HG03439 (cell line): Measurements from ENCODE around the gene LSR.

Experiments
- ATAC-seq: cut with Tn5 transposase; IDR thresholded peaks from one replicate; pipeline ENCODE4 v1.9.1; 2021; ENCODE audit warnings: mild to moderate bottlenecking, moderate library complexity; ENCODE audit not compliant: unreplicated experiment

LSR gene

DNA sequence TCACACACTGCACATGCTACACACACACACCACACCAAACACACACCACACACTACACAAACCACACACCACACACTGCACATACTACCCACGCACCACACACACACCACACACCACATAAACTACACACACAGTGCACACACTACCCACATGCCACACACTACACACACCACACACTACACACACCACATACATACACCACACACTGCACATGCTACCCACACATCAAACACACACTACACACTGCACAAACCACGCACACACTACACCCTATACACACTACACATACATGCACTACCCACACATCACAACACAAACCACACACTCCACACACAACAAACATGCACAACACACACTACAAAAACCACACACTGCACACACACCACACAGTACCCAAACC is 49.1 kb downstream of the LSR start:
- no peak for ATAC-seq

DNA sequence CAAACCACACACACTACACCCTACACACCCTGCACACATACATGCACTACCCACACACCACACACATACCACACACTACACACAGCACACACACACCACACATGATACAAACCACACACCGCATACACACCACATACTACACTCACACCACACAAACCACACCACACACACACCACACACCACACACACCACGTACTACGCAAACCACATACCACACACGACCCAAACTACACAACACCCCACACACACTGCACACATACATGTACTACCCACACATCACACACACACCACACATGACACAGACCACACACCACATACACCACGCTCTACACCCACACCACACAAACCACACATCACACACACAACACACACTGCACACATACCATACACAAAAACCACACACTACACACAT is 49.8 kb downstream of the LSR start:
- ATAC-seq, result no peak

DNA sequence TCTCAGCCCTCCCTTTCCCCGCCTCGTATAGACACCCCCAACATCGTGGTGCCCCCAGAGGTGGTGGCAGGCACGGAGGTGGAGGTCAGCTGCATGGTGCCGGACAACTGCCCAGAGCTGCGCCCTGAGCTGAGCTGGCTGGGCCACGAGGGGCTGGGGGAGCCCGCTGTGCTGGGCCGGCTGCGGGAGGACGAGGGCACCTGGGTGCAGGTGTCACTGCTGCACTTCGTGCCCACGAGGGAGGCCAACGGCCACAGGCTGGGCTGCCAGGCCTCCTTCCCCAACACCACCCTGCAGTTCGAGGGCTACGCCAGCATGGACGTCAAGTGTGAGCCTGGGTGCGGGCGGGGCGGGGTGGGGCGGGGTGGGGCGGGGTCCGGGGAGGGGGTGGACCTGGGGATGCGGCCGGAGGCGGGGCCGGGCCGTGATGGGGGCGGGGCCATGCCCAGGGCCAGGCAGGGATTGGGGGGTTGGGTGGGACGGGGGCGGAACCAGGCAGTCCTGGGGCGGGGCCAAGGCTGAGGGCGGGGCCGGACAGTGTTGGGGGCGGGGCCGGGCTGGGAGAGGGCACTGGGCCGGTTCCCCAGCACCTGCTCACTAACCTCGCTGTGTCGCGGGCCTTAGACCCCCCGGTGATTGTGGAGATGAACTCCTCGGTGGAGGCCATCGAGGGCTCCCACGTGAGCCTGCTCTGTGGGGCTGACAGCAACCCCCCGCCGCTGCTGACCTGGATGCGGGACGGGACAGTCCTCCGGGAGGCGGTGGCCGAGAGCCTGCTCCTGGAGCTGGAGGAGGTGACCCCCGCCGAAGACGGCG is 50.9 kb downstream of the LSR start:
- no peak for ATAC-seq

- no peak for ATAC-seq
Measured at GRCh38 chr19:35300339-35300649, 51.5 kb downstream of the LSR start.

DNA sequence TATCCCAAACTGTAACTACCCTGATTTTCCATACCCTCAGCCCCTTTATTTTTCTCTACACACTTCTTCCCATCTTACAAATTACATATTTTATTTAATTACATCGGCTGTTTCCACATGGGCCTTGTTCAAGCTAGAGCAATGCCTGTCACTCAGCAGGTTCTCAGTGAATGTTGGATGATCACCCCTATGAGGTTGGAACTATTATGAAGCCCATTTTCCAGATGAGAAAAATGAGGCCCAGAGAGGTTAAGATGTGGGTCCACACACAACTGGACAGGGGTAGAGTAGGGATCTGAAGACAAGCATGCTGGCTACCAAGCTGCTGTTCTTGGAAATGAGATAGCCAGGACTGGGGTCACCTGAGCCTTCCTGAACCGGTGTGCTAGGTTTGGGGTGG is 53.2 kb downstream of the LSR start:
- ATAC-seq, result no peak

GRCh38 chr19:35302446-35302845 is 53.6 kb downstream of the LSR start:
- ATAC-seq, result no peak

DNA sequence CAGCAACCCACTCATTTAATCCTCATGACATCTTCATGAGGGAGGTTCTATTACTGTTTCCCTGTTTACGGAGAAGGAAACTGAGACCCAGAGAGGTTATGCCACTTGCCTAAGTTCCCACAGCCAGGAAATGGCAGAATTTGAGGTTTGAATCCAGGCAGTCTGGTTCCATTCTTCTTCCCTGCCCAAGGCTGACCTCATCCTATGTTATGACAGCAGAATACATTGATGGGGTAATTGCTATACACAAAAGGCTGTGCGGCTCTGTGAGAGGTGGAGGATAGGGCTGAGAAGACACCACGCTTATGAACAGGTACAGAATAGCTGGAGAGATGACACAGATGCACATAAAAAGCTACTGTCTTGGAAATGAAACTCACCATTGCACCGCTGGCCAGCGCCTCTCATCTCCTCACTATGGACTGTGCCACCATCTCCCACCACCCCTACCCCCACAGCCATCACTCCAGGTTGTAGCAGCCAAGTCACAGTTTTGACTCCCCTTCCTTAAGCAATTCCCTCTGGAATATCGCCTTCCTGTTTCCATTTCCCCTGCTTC is 54.6 kb downstream of the LSR start:
- ATAC-seq, result no peak

DNA sequence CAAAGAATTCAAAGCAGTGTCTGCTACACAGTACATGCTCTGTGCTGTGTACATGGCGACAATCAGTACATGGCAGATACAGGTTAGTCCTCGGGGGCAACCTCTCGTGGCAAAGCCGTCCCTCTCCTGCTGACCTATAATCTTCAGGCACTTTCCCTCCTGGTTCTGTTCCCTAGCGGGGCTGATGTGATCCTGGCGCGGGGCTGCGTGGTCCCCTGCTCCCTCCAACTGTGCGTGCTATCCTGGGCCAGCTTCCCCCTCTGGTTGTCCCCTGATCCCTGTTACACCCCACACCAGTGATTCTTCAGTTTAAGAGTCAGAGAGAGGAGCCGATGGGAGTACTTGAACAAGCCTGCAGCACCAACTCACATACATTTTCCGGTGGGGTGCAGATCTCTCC is 55.2 kb downstream of the LSR start:
- ATAC-seq, result no peak

DNA sequence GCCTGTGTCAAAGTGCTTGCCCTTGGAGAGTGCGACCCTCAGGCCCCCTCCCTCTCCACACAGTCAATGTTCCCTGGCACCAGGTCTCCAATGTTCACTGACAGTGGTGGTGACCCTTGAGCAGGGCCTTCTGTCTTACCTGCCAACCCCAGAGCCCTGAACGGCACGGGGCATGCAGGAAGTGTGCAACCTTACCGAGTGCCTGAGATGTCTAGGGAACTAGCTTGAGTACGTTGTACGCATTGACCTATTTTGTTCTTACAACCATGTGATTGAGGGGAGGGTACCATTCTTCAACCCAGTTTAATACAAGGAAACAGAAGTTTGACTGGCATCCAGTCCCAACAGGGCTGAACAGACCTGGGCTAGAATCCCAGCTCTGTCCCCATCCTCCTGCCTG is 56.4 kb downstream of the LSR start:
- no peak for ATAC-seq

- no peak for ATAC-seq
Measured at GRCh38 chr19:35306473-35307246, 57.9 kb downstream of the LSR start.

GRCh38 chr19:35307931-35308330 is 59.1 kb downstream of the LSR start:
- no peak for ATAC-seq

- no peak for ATAC-seq
Measured at GRCh38 chr19:35308910-35309309, 60.1 kb downstream of the LSR start.

DNA sequence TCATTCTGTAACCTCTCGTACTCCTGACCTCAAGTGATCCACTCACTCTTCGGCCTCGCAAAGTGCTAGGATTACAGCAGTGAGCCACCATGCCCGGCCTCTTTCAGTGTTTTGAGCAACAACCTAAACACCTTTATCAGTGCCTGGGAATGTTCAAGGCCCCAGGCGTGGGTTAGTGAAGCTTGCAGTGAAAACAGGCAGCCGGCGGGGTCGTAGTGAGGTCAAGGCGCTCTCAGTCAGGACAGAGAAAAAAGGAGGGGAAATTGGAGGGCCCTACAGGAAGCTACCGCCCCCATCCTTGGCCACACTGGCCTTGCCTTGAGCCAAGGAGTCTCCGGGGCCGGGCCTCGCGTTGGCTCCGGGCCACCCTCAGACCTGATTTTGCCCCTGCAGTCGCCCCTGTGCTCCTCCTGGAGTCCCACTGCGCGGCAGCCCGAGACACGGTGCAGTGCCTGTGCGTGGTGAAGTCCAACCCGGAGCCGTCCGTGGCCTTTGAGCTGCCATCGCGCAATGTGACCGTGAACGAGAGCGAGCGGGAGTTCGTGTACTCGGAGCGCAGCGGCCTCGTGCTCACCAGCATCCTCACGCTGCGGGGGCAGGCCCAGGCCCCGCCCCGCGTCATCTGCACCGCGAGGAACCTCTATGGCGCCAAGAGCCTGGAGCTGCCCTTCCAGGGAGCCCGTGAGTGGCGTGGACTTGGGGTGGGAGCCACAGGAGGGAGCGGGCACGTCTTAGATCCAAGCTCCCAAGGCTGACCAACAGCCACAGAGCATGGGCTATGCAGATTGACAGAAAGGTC is 60.9 kb downstream of the LSR start:
- ATAC-seq, result no peak

- ATAC-seq, result no peak
Measured at GRCh38 chr19:35310331-35310730, 61.5 kb downstream of the LSR start.

- no peak for ATAC-seq
Measured at GRCh38 chr19:35310811-35311465, 62.1 kb downstream of the LSR start.

DNA sequence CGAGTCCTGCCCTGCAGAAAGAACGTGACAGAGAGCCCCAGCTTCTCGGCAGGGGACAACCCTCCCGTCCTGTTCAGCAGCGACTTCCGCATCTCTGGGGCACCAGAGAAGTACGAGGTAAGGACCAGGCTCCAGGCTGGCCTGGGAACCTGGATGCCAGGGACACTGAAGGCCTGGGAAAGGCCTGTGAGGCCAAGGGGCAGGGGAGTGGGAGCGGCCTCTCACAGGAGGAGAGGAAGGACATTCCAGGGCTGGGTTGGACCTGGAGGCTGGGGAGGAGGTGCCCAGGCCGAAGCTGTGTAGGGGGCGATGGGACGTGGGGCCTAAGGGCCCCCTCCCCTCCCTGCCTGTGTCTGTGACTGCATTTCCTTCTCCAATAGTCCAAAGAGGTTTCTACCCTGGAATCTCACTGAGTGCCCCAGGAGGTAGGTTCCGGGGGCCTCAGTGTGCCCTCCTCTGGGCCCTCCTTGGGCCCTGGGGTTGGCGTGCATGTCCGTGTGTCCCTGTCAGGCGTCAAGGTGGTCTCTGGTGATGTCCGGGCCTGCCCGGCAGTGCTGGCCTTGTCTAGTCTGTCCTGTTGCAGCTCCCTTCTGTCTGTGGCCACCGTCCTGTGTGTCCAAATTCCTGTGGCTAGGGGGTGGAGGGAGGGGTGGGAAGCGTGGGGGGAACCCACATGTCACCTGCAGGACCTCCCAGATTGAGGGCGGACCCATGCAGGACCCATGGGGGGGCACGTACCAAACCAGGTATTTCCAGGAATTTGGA is 63.3 kb downstream of the LSR start:
- no peak for ATAC-seq

DNA sequence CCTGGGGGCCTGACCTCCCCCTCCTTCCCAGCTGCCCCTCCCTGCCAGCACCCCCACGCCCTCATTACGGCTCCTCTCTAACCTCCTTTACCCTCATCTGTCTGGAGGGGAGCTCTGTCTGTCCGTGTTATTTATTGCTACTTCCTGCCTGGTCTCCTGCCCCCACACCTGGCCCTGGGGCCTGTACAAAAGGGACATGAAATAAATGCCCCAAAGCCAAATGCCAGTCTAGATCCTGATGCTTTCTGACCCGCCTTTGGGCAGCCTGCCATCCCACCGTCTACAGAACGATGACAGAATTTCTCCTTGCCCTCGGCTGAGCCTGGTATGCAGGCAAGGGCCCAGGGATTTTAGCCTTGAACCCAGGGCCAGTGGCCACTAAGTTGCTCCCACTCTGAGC is 64.8 kb downstream of the LSR start:
- no peak for ATAC-seq

DNA sequence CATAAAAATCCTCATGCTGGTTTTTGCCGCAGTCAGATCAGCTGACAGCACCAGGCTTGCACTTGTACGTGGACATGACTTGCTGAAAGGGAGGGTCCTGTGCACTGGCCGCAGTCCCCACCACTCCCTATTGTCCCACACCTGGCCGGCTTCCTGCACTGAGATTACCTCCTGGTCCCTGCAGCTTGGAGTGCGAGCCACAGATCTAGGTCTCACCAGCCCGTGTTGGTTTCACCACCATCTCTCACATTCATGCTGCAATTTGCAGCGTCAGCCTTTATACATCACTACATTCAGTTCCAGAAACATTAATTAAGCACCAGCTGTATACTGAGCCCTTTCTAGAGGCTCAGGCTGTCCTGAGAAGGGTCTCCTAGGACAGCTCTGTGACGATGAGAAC is 65.2 kb downstream of the LSR start:
- no peak for ATAC-seq

DNA sequence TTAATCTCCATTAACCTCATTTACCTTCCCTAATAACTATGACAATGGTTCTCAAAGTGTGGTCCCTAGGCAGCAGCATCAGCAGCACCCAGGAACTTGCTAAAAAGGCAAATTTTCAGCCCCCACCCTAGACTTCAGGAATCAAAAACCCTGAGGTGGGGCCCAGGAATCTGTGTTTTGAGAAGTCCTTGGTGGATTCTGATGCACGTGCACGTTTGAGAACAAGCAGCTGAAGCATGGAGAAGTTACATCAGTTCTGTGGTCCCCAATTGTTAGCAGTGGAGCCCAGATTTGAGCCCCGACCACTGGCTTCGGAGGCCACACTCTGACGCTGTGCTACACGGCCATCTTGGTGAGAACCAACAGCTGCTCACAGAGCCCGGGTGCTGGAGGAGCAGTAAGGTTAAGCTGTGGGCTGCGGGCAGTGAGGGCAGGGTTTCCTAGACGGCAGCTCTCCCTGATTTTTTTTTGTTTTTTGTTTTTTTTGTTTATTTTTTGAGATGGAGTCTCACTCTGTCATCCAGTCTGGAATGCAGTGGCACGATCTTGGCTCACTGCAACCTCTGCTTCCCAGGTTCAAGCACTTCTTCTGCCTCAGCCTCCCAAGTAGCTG is 66.2 kb downstream of the LSR start:
- ATAC-seq, result no peak

DNA sequence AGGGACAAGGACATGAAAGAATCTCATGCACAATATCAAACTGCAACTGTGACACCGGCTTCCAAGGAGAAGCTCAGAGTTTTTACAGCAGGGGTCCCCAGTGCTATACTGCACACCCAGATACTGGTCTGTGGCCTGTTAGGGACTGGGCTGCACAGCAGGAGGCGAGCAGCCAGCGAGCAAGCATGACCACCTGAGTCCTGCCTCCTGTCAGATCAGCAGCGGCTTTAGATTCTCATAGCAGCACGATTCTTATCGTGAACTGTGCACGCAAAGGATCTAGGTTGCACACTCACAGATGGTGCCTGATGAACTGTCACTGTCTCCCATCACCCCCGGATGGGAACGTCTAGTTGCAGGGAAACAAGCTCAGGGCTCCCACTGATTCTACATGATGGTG is 67.1 kb downstream of the LSR start:
- no peak for ATAC-seq
